ENCODE results near the gene UMPS. TPM values are rescaled to one million over a fixed set of nuclear protein-coding genes. Genes with fewer than 3 reads are reported as not detected.
"Not testable (repeated sequence)": the region's sequence is repeated elsewhere in the genome, so short reads cannot be mapped to it uniquely, and the experiment has no call there.

UMPS gene
- total RNA-seq, 6 donors from 2014 or later = 5.0 to 26.2 (median 23.7) TPM

DNA sequence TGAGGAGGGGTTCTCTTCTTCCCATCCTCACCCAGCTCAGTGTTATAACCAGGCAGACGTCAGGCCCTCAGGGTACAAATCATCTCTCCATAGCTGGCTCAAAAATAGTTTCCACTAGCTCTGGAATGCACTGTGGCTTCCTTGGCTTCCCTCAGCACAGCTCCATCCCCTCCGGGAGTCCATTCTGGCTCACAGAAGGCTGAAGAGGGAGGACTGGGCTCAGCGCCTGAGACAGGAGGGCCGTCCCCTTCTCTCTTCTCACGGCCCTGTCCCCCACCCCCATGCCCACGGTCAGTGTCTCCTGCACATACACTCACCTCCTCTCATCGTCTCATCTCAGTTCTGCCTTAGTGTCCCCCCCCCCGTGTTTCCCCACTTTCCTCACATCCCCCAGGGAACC is 50.1 kb downstream of the UMPS start:
- DNase-seq (no peak), ATAC-seq (ENCODE audit: low FRiP score in 2 of 2) (peak; percentile 75 to 90)
- WGBS, 2 donors = 34 to 36% methylated on average over 8 of the region's 8 CpGs
- no peak overlapping the region for H3K4me3 ChIP-seq
- peak overlapping the region; percentile 56 to 82 (median 68) for H3K27ac ChIP-seq
- TF ChIP-seq EP300 (IDR thresholded peaks at IDR 0.05) (no peak), POLR2AphosphoS5 (IDR thresholded peaks at IDR 0.05) (no peak), POLR2A (IDR thresholded peaks at IDR 0.05) (no peak)
- TF ChIP-seq, protein P1, sequence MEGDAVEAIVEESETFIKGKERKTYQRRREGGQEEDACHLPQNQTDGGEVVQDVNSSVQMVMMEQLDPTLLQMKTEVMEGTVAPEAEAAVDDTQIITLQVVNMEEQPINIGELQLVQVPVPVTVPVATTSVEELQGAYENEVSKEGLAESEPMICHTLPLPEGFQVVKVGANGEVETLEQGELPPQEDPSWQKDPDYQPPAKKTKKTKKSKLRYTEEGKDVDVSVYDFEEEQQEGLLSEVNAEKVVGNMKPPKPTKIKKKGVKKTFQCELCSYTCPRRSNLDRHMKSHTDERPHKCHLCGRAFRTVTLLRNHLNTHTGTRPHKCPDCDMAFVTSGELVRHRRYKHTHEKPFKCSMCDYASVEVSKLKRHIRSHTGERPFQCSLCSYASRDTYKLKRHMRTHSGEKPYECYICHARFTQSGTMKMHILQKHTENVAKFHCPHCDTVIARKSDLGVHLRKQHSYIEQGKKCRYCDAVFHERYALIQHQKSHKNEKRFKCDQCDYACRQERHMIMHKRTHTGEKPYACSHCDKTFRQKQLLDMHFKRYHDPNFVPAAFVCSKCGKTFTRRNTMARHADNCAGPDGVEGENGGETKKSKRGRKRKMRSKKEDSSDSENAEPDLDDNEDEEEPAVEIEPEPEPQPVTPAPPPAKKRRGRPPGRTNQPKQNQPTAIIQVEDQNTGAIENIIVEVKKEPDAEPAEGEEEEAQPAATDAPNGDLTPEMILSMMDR (IDR thresholded peaks at IDR 0.05) = no peak
- peaks cover 16 to 24% (median 20%) of the 10 kb centered on the region in 4 donors for H3K4me1 ChIP-seq
- H3K27me3 ChIP-seq = no peaks in the 10 kb centered on the region
- H3K36me3 ChIP-seq = peaks cover 0 to 3% (median 0%) of the 10 kb centered on the region in 4 donors
- no peaks in the 10 kb centered on the region for H3K9me3 ChIP-seq

GRCh38 chr3:124780761-124781475 is 50.7 kb downstream of the UMPS start:
- Histone ChIP-seq H3K4me1 (peaks cover 16 to 24% (median 20%) of the 10 kb centered on the region in 4 donors), H3K27ac (peak overlapping the region; percentile 55 to 82 (median 66)), H3K9me3 (no peaks in the 10 kb centered on the region), H3K4me3 (no peak overlapping the region), H3K36me3 (peaks cover 0 to 3% (median 0%) of the 10 kb centered on the region in 4 donors), H3K27me3 (no peaks in the 10 kb centered on the region)
- peak in 1 of 2 donors; percentile 69 for DNase-seq
- peak; percentile 73 to 80 for ATAC-seq (ENCODE audit: low FRiP score in 2 of 2)
- TF ChIP-seq EP300 (IDR thresholded peaks at IDR 0.05) (peak in 1 of 4 donors; percentile 41), POLR2AphosphoS5 (IDR thresholded peaks at IDR 0.05) (peak; percentile 31 to 52), POLR2A (IDR thresholded peaks at IDR 0.05) (no peak)
- TF ChIP-seq, protein P1 (IDR thresholded peaks at IDR 0.05) = no peak
- 11 to 21% methylated on average over 9 to 15 of the region's 15 CpGs for WGBS, 2 donors

DNA sequence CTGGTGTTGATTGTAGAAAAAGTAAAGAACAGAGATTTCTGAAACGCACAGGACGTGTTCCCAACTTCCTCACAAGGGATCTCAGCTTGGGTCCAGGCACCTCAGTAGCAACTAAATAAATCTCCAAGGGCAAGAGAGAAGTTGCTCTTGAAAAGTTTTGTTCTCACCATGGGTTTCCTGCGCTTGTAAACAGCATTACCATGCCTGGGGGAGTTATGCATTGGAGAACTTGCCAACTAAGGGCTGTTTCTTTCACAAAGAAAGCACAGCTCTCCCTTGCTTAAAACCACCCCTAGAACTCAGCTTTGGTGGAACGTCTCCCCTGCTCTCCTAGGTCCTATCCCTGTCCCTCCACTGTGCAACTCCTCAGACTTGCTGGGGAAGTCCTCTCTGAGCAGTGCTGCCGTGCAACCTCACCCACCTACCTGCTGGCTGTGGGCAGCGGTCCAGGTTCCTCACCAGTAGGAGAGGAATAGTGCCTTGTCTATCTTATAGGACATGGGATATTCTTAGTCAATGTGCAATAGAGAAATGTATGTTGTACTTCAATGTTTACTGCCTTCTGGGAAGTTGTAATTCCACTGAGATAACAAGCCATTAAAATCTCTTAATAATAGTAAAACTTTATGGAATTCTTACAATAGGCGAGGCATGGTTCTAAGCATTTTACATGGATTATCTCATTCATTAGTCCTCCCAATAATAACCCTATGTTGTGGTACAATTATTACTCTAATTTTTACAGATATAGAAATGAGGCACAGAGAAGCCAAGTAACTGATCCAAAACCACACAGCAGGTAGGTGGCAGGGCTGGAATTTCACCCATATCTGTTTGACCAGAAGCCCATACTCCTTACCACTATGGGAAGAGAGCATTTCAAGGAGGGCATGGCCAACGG is 51.5 kb downstream of the UMPS start:
- Histone ChIP-seq H3K4me1 (peaks cover 19 to 29% (median 24%) of the 10 kb centered on the region in 4 donors), H3K27me3 (no peaks in the 10 kb centered on the region), H3K36me3 (peaks cover 0 to 3% (median 0%) of the 10 kb centered on the region in 4 donors), H3K4me3 (no peak overlapping the region), H3K9me3 (no peaks in the 10 kb centered on the region), H3K27ac (peak overlapping the region in 3 of 4 donors; percentile 56 to 82 (median 76))
- WGBS, 2 donors = 62 to 73% methylated on average over 7 to 8 of the region's 8 CpGs
- DNase-seq = no peak
- TF ChIP-seq, protein P1 (IDR thresholded peaks at IDR 0.05) = no peak
- TF ChIP-seq POLR2AphosphoS5 (IDR thresholded peaks at IDR 0.05) = no peak
- ATAC-seq (ENCODE audit: low FRiP score in 2 of 2) = no peak

DNA sequence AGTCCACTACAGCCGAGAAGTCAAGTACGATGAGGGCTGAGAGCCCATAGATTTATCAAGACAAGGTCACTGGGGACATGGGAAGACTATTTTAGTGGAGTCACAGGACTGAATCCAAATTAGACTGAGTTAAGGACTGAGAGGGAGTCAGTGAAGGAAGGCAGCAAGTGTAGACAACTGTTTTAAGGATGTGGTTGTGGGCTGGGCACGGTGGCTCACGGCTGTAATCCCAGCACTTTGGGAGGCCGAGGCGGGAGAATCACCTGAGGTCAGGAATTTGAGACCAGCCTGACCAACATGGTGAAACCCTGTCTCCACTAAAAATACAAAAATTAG is 52.1 kb downstream of the UMPS start:
- not testable (repeated sequence) for H3K27ac ChIP-seq; H3K36me3 ChIP-seq; ATAC-seq (ENCODE audit: low FRiP score in 2 of 2); H3K27me3 ChIP-seq; DNase-seq; H3K4me3 ChIP-seq; H3K9me3 ChIP-seq
- 79 to 82% methylated on average over 6 of the region's 6 CpGs for WGBS, 2 donors
- peaks cover 21 to 34% (median 29%) of the 10 kb centered on the region in 4 donors for H3K4me1 ChIP-seq

- Histone ChIP-seq H3K9me3 (no peaks in the 10 kb centered on the region), H3K4me1 (peaks cover 21 to 34% (median 29%) of the 10 kb centered on the region in 4 donors), H3K36me3 (peaks cover 0 to 3% (median 0%) of the 10 kb centered on the region in 4 donors), H3K27ac (no peak overlapping the region), H3K27me3 (no peaks in the 10 kb centered on the region), H3K4me3 (no peak overlapping the region)
- ATAC-seq (ENCODE audit: low FRiP score in 2 of 2) (no peak), DNase-seq (no peak)
- TF ChIP-seq, protein P1 (IDR thresholded peaks at IDR 0.05) = no peak
- TF ChIP-seq EP300 (IDR thresholded peaks at IDR 0.05) = no peak
- TF ChIP-seq POLR2AphosphoS5 (IDR thresholded peaks at IDR 0.05) = no peak
- no peak for TF ChIP-seq POLR2A (IDR thresholded peaks at IDR 0.05)
- 74 to 83% methylated on average over 4 of the region's 4 CpGs for WGBS, 2 donors
These were observed 53.4 kb downstream of the UMPS start for GRCh38 chr3:124783696-124784095.
